Loucy (cell line): ENCODE measurements around the gene C6orf118.

ENCODE experiments used
- CTCF ChIP-seq: fragments of 200-600 bp; sonication (generic); conservative IDR thresholded peaks from 2 replicates; pipeline ENCODE4 v1.5.1; 2014; ENCODE audit warnings: mild to moderate bottlenecking, antibody characterized with exemption, low read length
- EZH2phosphoT487 ChIP-seq: fragments of 200-600 bp; IDR thresholded peaks from 2 replicates; pipeline ENCODE4 v1.6.1; 2018; ENCODE audit warnings: antibody characterized with exemption, mild to moderate bottlenecking, moderate library complexity, borderline replicate concordance

- TF ChIP-seq CTCF (no peak), EZH2phosphoT487 (no peak)
These were observed 63.7 kb downstream of the C6orf118 start for GRCh38 chr6:165245701-165246100.
